G401.6 (cell line): ENCODE results near the gene BAG5.

ENCODE experiments used
- FAIRE-seq: peaks from 2 replicates; lab custom pipeline; 2012; peaks lifted over from hg19 to GRCh38; lab: Jason Lieb, UNC

BAG5 gene

GRCh38 chr14:103545915-103546651 lies 16.4 kb downstream of the BAG5 start:
- no peak for FAIRE-seq

GRCh38 chr14:103545219-103545914 lies 17.1 kb downstream of the BAG5 start:
- no peak for FAIRE-seq

DNA sequence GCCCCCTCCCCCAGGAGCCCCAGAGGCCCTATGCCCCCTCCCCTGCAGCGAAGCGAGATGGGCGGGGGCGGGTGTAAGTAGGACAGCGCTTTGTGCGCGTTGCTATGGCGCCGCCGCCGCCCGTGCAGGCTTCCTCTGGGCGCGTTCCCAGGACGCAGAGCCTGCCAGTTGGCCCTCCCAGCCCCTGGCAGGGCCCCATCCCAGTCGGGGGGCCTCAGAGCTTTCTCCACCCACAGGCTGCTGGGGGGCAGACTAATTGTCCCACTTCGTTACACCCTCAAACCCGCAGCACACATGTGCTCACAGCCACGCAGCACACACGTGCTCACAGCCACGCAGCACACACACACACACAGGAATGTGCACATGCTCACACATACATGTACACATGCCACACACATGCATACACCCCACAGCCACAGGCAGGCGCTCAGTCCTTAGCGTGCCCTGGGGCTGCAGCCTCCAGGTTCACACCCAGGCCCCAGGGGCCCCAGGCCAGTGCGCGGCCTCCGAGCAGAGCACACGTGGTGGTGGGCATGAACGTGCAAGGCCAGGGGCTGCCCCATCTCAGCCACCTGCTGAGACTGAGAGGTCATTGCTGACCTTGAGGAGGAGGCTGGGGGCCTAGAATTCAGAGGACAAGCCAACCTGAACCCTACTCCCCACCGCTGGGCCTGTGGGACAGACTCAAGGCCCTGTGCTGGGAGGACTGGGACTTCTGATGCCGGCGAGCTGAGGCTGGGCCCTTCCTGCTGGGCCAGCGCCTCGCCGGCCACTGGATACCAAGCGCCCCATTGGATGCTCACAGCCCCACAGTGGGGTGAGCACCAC lies 17.9 kb downstream of the BAG5 start:
- FAIRE-seq: no peak

DNA sequence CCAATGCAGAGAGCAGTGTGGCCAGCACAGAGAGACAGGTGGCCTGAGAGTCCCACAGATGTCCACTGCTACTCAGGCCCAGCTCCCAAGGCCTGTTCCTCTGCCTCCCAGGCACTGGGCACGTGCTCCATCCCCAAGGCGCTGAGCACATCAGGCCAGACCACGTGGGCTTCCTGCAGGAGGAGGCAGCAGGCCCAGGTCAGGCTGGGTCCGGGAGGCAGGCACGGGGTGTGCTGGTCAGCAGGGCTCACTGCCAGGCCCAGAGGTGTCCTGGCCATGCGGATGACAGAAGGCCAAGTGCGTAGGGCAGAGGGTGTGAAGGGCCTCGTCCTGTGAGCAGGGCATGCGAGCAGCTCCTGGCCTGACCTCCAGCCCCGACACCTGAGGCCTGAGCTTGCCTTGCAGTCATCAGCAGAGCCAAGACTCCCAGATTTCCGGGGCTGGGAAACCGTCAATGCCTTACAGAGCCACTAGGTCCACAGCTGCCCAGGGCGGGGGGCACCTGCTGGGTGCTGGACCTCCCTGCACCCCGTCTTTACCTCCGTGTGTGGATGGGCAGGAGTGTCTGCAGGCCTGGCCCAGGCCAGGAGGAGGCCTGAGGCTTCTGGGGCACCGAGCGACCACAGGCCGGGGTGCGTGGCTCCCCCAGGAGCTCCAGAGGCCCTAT lies 18.6 kb downstream of the BAG5 start:
- FAIRE-seq: no peak

GRCh38 chr14:103543140-103543539 lies 19.3 kb downstream of the BAG5 start:
- no peak for FAIRE-seq

DNA sequence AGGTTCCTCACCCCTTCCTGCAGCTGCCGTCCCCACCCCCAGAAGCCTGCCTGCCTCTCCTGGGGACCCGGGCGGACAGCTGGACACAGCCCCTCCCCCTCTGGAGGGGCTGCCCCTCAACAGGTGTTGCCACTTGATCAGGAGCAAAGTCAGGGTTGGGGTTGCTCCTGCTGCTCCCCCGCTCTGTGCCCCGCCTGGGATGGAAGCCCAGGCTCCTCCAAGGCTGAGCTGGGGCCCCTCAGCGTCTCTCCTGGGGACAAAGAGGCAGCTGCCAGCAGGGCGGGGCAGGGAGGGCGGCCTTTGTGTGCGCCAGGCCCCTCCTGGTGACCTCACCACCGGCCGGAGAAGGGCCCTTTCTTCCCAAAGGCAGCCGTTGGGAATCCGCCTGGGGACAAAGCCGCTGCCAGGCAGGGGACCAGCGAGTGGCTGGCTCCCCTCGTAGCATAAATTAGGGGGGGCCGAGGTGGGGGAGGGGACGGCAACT lies 19.8 kb downstream of the BAG5 start:
- FAIRE-seq: no peak

DNA sequence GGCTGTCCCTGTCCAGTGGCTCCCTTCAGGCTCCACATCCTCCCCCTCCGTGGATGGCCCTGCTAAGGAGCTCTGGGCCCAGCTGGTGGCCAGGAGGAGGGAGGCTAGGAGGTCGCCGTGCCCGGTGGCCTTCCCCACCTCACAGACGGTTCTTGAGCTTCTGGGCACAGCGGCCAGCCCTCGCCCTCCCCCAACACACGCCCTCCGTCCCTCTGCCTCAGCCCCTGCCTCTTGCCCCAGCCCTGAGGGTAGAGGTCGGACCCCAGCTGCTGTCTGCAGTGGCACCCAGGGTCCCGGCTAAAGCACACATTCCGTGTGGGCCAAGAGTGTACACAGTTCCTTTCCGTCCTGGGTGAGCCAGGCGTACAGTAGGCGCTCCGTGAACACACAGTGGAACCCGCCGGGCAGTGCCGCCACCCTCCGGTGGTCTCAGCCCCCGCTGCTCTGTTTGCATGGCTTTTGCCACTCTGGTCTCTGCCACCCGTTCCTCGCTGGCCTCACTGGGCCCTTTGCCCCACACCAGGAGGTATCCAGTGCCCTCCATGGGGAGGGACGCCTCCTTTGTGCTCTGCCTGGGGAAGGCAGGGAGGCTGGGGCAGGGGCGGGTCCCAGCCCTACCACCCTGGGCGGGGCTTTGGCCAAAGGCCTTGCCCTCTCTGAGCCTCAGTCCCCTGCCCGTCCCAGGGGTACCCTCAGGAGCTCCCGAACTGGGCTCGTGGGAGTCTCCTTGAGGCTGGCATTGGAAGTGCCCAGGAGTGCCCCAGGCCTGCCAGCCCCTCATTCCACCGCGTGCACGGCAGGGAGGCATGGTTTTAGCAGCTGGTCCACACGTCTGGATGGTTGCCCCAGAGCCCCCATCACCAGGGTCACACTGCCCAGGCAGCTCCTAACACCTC lies 20.5 kb downstream of the BAG5 start:
- no peak for FAIRE-seq

GRCh38 chr14:103540821-103541708 lies 21.4 kb downstream of the BAG5 start:
- FAIRE-seq: no peak

DNA sequence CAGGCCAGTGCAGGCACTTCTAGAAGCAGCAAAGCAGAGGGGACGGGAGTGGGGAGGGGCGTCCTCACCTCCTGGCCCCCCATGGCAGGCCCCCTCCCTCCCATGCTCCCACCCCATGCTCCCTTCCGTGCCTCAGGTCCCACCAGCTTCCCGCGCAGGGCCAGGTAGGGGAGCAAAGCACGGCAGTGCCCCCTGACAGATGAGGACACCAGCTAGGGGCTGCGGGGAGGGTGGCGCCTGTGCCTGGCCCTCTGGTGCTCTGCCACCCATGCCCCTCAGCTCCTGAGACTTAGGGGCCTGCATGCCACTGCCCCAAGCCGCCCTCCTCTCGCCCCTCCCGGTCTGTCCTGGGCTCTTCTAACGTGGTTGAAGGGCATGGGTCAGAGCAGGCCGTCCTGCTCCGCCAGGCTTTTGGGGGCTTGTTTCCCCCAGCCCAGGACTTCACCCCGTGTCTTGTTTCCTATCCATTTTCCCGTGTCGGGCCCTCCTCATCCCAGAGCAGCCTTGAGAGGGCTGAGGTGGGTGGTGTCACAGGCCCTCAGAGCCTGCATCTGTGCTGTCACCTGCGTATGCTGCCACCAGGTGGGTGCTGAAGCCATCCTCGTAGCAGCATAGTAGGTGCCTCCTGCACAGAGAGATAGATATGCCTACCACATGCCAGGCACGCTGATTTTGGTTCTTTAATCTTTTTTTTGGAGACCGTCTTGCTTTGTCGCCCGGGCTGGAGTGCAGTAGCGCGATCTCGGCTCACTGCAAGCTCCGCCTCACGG lies 23.2 kb downstream of the BAG5 start:
- no peak for FAIRE-seq

- no peak for FAIRE-seq
Measured at GRCh38 chr14:103538291-103539055, 24.0 kb downstream of the BAG5 start.

- FAIRE-seq: no peak
Measured at GRCh38 chr14:103537175-103537990, 25.1 kb downstream of the BAG5 start.

DNA sequence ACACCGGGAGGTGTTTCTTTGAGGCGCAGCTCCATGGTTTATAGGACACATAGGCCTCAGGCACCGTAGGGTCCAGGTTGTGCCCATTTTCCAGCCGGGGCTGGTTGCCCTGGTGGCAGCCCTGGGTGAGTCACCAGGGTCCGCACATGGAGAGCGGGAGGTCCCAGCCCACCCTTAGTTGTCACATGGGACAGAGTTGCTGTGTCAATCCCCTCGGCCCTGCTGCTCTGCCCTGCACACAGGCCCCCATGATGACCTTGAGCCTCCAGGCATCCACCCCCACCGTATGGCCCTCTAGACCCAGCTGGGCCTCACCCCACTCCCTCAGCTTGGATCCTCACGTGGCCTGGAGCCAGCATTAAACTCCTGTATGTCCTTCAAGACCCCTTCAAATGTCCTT lies 25.8 kb downstream of the BAG5 start:
- FAIRE-seq: no peak

GRCh38 chr14:103535891-103536565 lies 26.4 kb downstream of the BAG5 start:
- FAIRE-seq: no peak

- FAIRE-seq: no peak
Measured at GRCh38 chr14:103535081-103535890, 27.2 kb downstream of the BAG5 start.

GRCh38 chr14:103534576-103535061 lies 27.8 kb downstream of the BAG5 start:
- FAIRE-seq: no peak

DNA sequence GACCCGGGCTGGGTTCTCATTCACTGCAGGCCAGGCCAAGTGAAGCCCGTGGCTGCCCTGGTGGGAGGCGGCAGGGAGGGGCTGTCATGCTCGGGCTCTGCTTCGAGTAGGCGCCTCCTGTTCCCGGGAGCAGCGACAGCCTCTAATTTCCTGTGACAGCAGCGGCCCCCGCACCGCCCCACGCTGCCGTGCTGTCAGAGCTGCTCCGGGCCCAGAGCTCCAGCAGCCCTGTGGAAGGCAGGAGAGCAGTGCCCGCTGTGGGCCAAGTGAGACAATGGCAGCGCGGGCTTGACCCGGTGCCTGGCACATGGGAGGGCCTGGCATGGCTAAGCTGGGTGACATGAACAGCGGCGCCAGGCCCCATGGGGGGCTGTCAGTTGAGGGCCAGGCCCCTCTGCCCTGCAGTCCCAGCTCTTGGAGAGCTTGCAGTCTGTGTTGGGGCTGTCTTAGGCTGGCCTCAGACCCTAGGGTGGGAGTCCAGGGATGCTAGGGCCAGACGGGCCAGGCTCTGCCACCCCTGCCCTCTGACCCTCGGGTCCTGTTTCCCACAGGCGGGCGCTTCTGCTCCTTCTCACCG lies 28.4 kb downstream of the BAG5 start:
- no peak for FAIRE-seq
